DMS53 treated with DMSO at 0.1 percent for 48 hours (cell line): Measurements from ENCODE around the gene PGM3.

Source experiments
- DNase-seq: peaks from one replicate; lab custom pipeline; 2025; ENCODE audit not compliant: unreplicated experiment; lab: John Stamatoyannopoulos, UW

Gene PGM3

DNA sequence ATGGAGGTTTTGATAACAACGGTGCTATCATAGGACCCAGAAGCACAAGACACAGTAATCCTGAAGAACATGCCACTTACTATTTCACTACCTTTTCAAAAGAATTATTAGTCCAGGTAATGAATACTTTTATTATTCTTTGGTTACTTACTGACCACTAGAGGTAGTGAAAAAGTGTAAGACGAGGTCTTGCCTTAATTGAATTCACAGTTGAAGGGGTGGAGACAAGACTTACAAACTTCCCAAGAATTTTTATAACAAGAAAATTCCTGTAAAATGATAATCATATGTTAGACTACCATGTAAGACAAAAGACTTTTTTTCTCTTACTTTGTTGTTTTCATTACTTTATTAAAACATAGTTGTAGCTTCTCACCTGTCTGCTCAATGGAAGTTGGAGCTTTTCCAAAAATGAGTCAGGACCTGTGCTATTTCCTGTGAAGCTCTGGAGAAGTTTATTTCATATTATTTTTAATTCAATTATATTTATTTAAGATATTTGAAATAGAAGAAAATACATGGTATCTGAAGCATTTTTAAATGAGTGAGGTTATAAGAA is 73.2 kb downstream of the PGM3 start:
- no peak for DNase-seq

DNA sequence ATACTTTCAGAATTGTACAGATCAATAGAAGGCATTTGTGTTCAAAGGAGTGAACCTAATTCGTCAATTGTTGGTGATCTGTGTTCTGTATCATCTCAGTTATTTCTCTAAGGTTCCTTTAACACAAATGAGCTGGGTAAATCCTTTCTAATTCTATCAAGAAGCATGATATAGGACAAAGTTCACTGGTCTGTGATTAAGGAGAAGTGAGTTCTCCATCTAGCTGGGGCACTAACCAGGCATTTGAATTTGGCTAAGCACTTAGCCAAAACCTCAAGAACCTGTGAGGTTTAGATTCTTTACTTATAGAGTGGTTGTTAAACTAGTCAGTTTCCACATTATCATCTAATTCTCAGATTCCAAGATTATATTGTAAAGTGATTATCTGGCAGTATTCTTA is 75.3 kb downstream of the PGM3 start:
- DNase-seq: no peak
